Thyroid gland (tissue), 4 donors: ENCODE data around the gene FOSL2. TPM values are rescaled to one million over a fixed set of nuclear protein-coding genes. Genes with fewer than 3 reads are reported as not detected.

Experiments
- DNase-seq, 2 donors: peaks; one replicate each; pipeline ENCODE4 v3.0.0-alpha.2; 2019
- H3K27ac ChIP-seq, 3 donors: fragments of 200-600 bp; sonication (generic); 1 replicate in 2 of 3; 2 replicates in 1 of 3; pipeline ENCODE4 v1.5.1; 2016 to 2019; ENCODE audit warnings: mild to moderate bottlenecking in 1 of 3, moderate library complexity in 1 of 3
- H3K27me3 ChIP-seq: fragments of 200-600 bp; sonication (generic); one replicate; pipeline ENCODE4 v1.5.1; 2019
- H3K36me3 ChIP-seq, 2 donors: fragments of 200-600 bp; sonication (generic); one replicate each; pipeline ENCODE4 v1.5.1; 2016 to 2019
- H3K4me1 ChIP-seq, 2 donors: fragments of 200-600 bp; sonication (generic); one replicate each; pipeline ENCODE4 v1.5.1; 2017 to 2019
- H3K4me3 ChIP-seq, 3 donors: fragments of 200-600 bp; sonication (generic); replicated peaks in 1 of 3; 1 replicate in 2 of 3; 2 replicates in 1 of 3; pipeline ENCODE4 v1.5.1; 2016; ENCODE audit warnings: mild to moderate bottlenecking in 1 of 3
- H3K9me3 ChIP-seq: fragments of 200-600 bp; sonication (generic); one replicate; pipeline ENCODE4 v1.5.1; 2017
- CTCF ChIP-seq, 6 experiments: fragments of 200-600 bp in 3 of 6; fragments of 450-650 bp in 3 of 6; sonication (generic) in 3 of 6; IDR thresholded peaks; one replicate each; pipeline ENCODE4 v1.5.1; 2016 to 2019; ENCODE audit warnings: antibody characterized with exemption in 6 of 6, mild to moderate bottlenecking in 2 of 6, inconsistent platforms in 1 of 6, moderate library complexity in 1 of 6
- POLR2A ChIP-seq, 2 donors: fragments of 450-650 bp; IDR thresholded peaks; one replicate each; pipeline ENCODE4 v1.6.1; 2017; ENCODE audit warnings: antibody characterized with exemption in 2 of 2, mild to moderate bottlenecking in 2 of 2, moderate library complexity in 1 of 2
- WGBS, 2 donors: methylation state at CpG; one replicate each; pipeline ENCODE4 v1.1.5; 2017; 5-methylcytosine and 5-hydroxymethylcytosine counted together
- intact Hi-C: fragments of 100-400 bp; cut with DNase I; formaldehyde crosslinking; loops from one replicate; pipeline ENCODE4 v1.15.1; 2023
- total RNA-seq, 4 donors: library from RNA; depleted of rRNA; stranded (reverse); fragments of >200 nt; gene quantifications; one replicate each; pipeline ENCODE4 v1.2.3, GENCODE V29; 2016

The FOSL2 gene
- total RNA-seq, 4 donors from 2014 or later, result 30.7 to 85.1 (median 40.6) TPM

- no peak overlapping the region for H3K4me3 ChIP-seq
Observed at GRCh38 chr2:28360718-28361293, 31.9 kb upstream of the FOSL2 start.

GRCh38 chr2:28361991-28362710, 30.5 kb upstream of the FOSL2 start:
- Histone ChIP-seq H3K4me3 (no peak overlapping the region), H3K4me1 (no peaks in the 10 kb centered on the region), H3K36me3 (no peaks in the 10 kb centered on the region), H3K27me3 (no peaks in the 10 kb centered on the region), H3K27ac (no peak overlapping the region), H3K9me3 (no peaks in the 10 kb centered on the region)
- no peak for DNase-seq
- intact Hi-C loops, result no loop called here
- 74 to 78% methylated on average over 12 of the region's 12 CpGs for WGBS, 2 donors
- TF ChIP-seq POLR2A (IDR thresholded peaks at IDR 0.05) (no peak), CTCF (IDR thresholded peaks at IDR 0.05) (no peak)

More at GRCh38 chr2:28360718-28361293, 31.9 kb upstream of the FOSL2 start:
- whole genome bisulfite sequencing, 2 donors, result 82 to 83% methylated on average over 11 to 12 of the region's 12 CpGs
- H3K27me3 ChIP-seq, result no peaks in the 10 kb centered on the region
- H3K4me1 ChIP-seq, result peaks cover 8 to 12% of the 10 kb centered on the region in 2 donors
- intact Hi-C loops, result no loop called here
- no peaks in the 10 kb centered on the region for H3K36me3 ChIP-seq
- H3K9me3 ChIP-seq, result no peaks in the 10 kb centered on the region
- DNase-seq, result no peak
- no peak overlapping the region for H3K27ac ChIP-seq
- TF ChIP-seq POLR2A (IDR thresholded peaks at IDR 0.05) (no peak), CTCF (IDR thresholded peaks at IDR 0.05) (no peak)

DNA sequence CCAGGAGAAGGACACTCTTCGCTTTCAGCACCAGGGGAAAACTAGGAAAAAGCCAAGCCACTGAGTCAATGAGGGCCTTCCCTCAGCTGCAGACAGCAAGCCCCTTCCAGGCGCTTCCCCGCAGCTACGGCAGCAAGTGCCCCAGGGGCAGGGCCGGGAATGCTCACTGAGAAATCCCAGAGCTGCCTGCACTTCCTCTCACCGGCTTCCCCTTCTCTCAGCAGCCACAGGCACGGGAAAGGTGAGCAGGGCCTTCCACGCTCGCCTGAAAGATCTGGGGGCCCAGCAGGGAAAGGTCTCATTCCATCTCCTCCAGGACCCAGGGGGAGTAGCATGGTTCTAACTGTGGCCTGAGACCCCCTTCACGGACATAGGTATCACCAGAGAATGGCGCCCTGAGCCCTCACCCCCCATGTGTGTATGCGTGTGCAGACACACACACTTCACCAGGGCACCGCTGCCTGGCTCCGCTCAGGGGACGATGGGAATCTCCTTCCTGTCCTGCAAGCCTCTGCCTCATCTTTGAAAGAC, 29.6 kb upstream of the FOSL2 start:
- 77 to 83% methylated on average over 6 to 15 of the region's 15 CpGs for WGBS, 2 donors
- Histone ChIP-seq H3K36me3 (no peaks in the 10 kb centered on the region), H3K4me1 (no peaks in the 10 kb centered on the region), H3K9me3 (no peaks in the 10 kb centered on the region), H3K4me3 (no peak overlapping the region), H3K27me3 (no peaks in the 10 kb centered on the region), H3K27ac (no peak overlapping the region)
- no peak for TF ChIP-seq POLR2A (IDR thresholded peaks at IDR 0.05)
- no peak for TF ChIP-seq CTCF (IDR thresholded peaks at IDR 0.05)
- intact Hi-C loops, result no loop called here
- no peak for DNase-seq

GRCh38 chr2:28363686-28364280, 28.9 kb upstream of the FOSL2 start:
- intact Hi-C loops, result no loop called here
- TF ChIP-seq POLR2A (IDR thresholded peaks at IDR 0.05), result no peak
- TF ChIP-seq CTCF (IDR thresholded peaks at IDR 0.05), result no peak
- Histone ChIP-seq H3K9me3 (no peaks in the 10 kb centered on the region), H3K27me3 (no peaks in the 10 kb centered on the region), H3K4me1 (no peaks in the 10 kb centered on the region), H3K27ac (no peak overlapping the region), H3K4me3 (no peak overlapping the region), H3K36me3 (no peaks in the 10 kb centered on the region)
- WGBS, 2 donors, result 83 to 93% methylated on average over 8 to 11 of the region's 11 CpGs
- DNase-seq, result no peak

- no peak for DNase-seq
- intact Hi-C loops, result no loop called here
- H3K27me3 ChIP-seq, result no peaks in the 10 kb centered on the region
- no peak overlapping the region for H3K4me3 ChIP-seq
- H3K36me3 ChIP-seq, result no peaks in the 10 kb centered on the region
- no peaks in the 10 kb centered on the region for H3K4me1 ChIP-seq
- TF ChIP-seq POLR2A (IDR thresholded peaks at IDR 0.05) (no peak), CTCF (IDR thresholded peaks at IDR 0.05) (no peak)
- 85 to 94% methylated on average over 3 of the region's 3 CpGs for WGBS, 2 donors
- H3K9me3 ChIP-seq, result no peaks in the 10 kb centered on the region
- no peak overlapping the region for H3K27ac ChIP-seq
Observed at GRCh38 chr2:28364610-28365009, 28.0 kb upstream of the FOSL2 start.
